NCI-H2171 treated with DMSO at 0.1 percent for 48 hours (cell line): ENCODE results near the gene ITPKB.
A peak's percentile ranks its signal among the peaks of the same experiment; 100 is the strongest.
"Not testable (repeated sequence)": the region's sequence is repeated elsewhere in the genome, so short reads cannot be mapped to it uniquely, and the experiment has no call there.

Source experiments
- DNase-seq: peaks from one replicate; lab custom pipeline; 2025; lab: John Stamatoyannopoulos, UW

ITPKB gene

GRCh38 chr1:226602186-226603021 lies 136.7 kb downstream of the ITPKB start:
- DNase-seq = no peak

GRCh38 chr1:226601456-226601855 lies 137.6 kb downstream of the ITPKB start:
- no peak for DNase-seq

- no peak for DNase-seq
Measured at GRCh38 chr1:226600254-226600653, 138.8 kb downstream of the ITPKB start.

- DNase-seq = no peak
Measured at GRCh38 chr1:226599636-226600238, 139.3 kb downstream of the ITPKB start.

GRCh38 chr1:226598955-226599354 lies 140.1 kb downstream of the ITPKB start:
- not testable (repeated sequence) for DNase-seq

GRCh38 chr1:226598455-226598849 lies 140.6 kb downstream of the ITPKB start:
- no peak for DNase-seq

- DNase-seq = no peak
Measured at GRCh38 chr1:226597616-226598454, 141.2 kb downstream of the ITPKB start.

- DNase-seq = no peak
Measured at GRCh38 chr1:226596531-226597165, 142.4 kb downstream of the ITPKB start.

GRCh38 chr1:226593541-226593940 lies 145.5 kb downstream of the ITPKB start:
- no peak for DNase-seq

- DNase-seq = no peak
Measured at GRCh38 chr1:226590614-226591013, 148.5 kb downstream of the ITPKB start.

- peak; percentile 44 for DNase-seq
Measured at GRCh38 chr1:226589008-226589733, 149.9 kb downstream of the ITPKB start.

- no peak for DNase-seq
Measured at GRCh38 chr1:226588484-226588883, 150.6 kb downstream of the ITPKB start.

- no peak for DNase-seq
Measured at GRCh38 chr1:226586650-226587422, 152.2 kb downstream of the ITPKB start.

GRCh38 chr1:226586116-226586515 lies 153.0 kb downstream of the ITPKB start:
- no peak for DNase-seq

- DNase-seq = no peak
Measured at GRCh38 chr1:226584164-226584563, 154.9 kb downstream of the ITPKB start.

- DNase-seq = no peak
Measured at GRCh38 chr1:226582966-226583365, 156.1 kb downstream of the ITPKB start.
